Breast epithelium (tissue), 4 donors: ENCODE results near the gene MARCKS. TPM values are rescaled to one million over a fixed set of nuclear protein-coding genes. Genes with fewer than 3 reads are reported as not detected.
"Not testable (repeated sequence)": the region's sequence is repeated elsewhere in the genome, so short reads cannot be mapped to it uniquely, and the experiment has no call there.

Experiments
- DNase-seq, 2 donors: peaks; one replicate each; pipeline ENCODE4 v3.0.0-alpha.2; 2019; ENCODE audit warnings: low spot score in 2 of 2
- H3K27ac ChIP-seq, 2 donors: fragments of 200-600 bp; sonication (generic) in 1 of 2; one replicate each; pipeline ENCODE4 v1.5.1; 2016 to 2019; ENCODE audit warnings: mild to moderate bottlenecking in 1 of 2
- H3K27me3 ChIP-seq, 2 donors: fragments of 200-600 bp; sonication (generic) in 1 of 2; one replicate each; pipeline versions ENCODE4 v1.5.1 to v1.6.0; 2017 to 2019; ENCODE audit warnings: control low read depth in 1 of 2, mild to moderate bottlenecking in 1 of 2
- H3K36me3 ChIP-seq: fragments of 200-600 bp; one replicate; pipeline ENCODE4 v1.5.1; 2019
- H3K4me1 ChIP-seq, 2 donors: fragments of 200-600 bp; sonication (generic); one replicate each; pipeline ENCODE4 v1.5.1; 2016 to 2019; ENCODE audit warnings: control low read depth in 1 of 2
- H3K4me3 ChIP-seq, 3 donors: fragments of 200-600 bp; sonication (generic); 1 replicate in 2 of 3; 2 replicates in 1 of 3; pipeline ENCODE4 v1.5.1; 2016 to 2019; ENCODE audit warnings: mild to moderate bottlenecking in 3 of 3, moderate library complexity in 2 of 3
- H3K9me3 ChIP-seq, 2 donors: fragments of 200-600 bp; sonication (generic) in 1 of 2; one replicate each; pipeline ENCODE4 v1.5.1; 2016 to 2019; ENCODE audit warnings: control low read depth in 1 of 2
- CTCF ChIP-seq, 3 donors: fragments of 450-650 bp; IDR thresholded peaks; one replicate each; pipeline ENCODE4 v1.5.1; 2016 to 2017; ENCODE audit warnings: antibody characterized with exemption in 3 of 3, mild to moderate bottlenecking in 3 of 3, moderate library complexity in 3 of 3
- POLR2A ChIP-seq: fragments of 450-650 bp; IDR thresholded peaks from one replicate; pipeline ENCODE4 v1.6.1; 2016; ENCODE audit warnings: antibody characterized with exemption, mild to moderate bottlenecking, moderate library complexity
- POLR2AphosphoS5 ChIP-seq, 3 donors: sonication (generic); formaldehyde crosslinking; IDR thresholded peaks; one replicate each; pipeline ENCODE4 v1.6.1; 2017; ENCODE audit warnings: antibody characterized with exemption in 3 of 3
- intact Hi-C: fragments of 100-400 bp; cut with DNase I; formaldehyde crosslinking; loops from one replicate; pipeline ENCODE4 v1.15.1; 2023; ENCODE audit warnings: low total_unique reads
- total RNA-seq, 3 donors: library from RNA; depleted of rRNA; stranded (reverse); fragments of >200 nt; gene quantifications; one replicate each; pipeline ENCODE4 v1.1.0, GENCODE V29; 2016

MARCKS gene
- total RNA-seq, 3 donors from 2014 or later = 19.8 to 54.4 (median 50.8) TPM

DNA sequence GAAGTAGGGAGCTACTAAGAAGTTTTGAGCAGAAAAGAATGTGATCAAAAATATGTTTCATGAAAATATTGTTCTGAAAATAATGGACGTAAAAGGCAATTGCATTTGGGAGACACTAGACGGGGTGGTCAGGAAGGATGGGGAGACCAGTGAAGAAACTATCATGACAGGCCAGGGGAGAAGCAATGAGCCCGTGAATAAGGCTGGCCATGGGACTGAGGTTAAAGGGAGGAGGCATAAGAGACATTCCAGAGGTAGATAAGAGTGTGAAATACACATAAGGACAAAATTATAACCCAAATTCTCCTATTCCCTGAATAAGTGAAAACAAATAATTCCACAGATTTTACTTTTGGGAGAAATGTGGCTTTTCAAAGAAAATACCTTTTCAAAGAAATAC, 51.7 kb downstream of the MARCKS start:
- intact Hi-C loops = no loop called here

GRCh38 chr6:113909224-113909856, 52.2 kb downstream of the MARCKS start:
- Histone ChIP-seq H3K27me3 (no peaks in the 10 kb centered on the region), H3K4me1 (no peaks in the 10 kb centered on the region), H3K9me3 (no peaks in the 10 kb centered on the region), H3K36me3 (no peaks in the 10 kb centered on the region), H3K4me3 (no peak overlapping the region), H3K27ac (no peak overlapping the region)
- DNase-seq = no peak
- TF ChIP-seq CTCF (IDR thresholded peaks at IDR 0.05) (peak; percentile 51 to 69 (median 52)), POLR2AphosphoS5 (IDR thresholded peaks at IDR 0.05) (no peak)
- intact Hi-C loops = no loop called here

More for the DNA sequence above, 51.7 kb downstream of the MARCKS start:
- no peak for TF ChIP-seq POLR2AphosphoS5 (IDR thresholded peaks at IDR 0.05)
- no peak for TF ChIP-seq POLR2A
- no peak overlapping the region for H3K4me3 ChIP-seq
- no peak overlapping the region for H3K27ac ChIP-seq
- no peaks in the 10 kb centered on the region for H3K9me3 ChIP-seq
- H3K36me3 ChIP-seq = no peaks in the 10 kb centered on the region
- H3K27me3 ChIP-seq = no peaks in the 10 kb centered on the region
- no peak for DNase-seq
- no peaks in the 10 kb centered on the region for H3K4me1 ChIP-seq

DNA sequence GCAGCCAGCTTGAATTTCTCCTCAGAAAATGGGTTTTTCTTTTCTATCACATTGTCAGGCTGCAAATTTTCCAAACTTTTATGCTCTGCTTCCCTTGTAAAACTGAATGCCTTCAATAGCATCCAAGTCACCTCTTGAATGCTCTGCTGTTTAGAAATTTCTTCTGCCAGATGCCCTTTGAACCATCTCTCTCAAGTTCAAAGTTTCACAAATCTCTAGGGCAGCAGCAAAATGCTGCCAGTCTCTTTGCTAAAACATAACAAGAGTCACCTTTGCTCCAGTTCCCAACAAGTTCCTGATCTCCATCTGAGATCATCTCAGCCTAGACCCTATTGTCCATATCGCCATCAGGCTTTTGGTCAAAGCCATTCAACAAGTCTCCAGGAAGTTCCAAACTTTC, 53.1 kb downstream of the MARCKS start:
- H3K27me3 ChIP-seq, H3K27ac ChIP-seq, H3K36me3 ChIP-seq, intact Hi-C loops, H3K4me1 ChIP-seq, H3K4me3 ChIP-seq, H3K9me3 ChIP-seq, DNase-seq: not testable (repeated sequence)

Other genes with a start within 250 kb of the MARCKS start
- 10 to 100 TPM; 37.9 to 66.5 (median 63.5) TPM for gene HDAC2, start 113.8 kb downstream of the MARCKS start, total RNA-seq